HCT116 (cell line): ENCODE measurements around the gene GREB1L. TPM values are rescaled to one million over a fixed set of nuclear protein-coding genes. Genes with fewer than 3 reads are reported as not detected.

Source experiments
- ATAC-seq: fragments of 200-7000 bp; cut with Tn5 transposase; 2 replicates; pipeline ENCODE4 v1.9.1; 2020; ENCODE audit warnings: mild to moderate bottlenecking, moderate library complexity
- BruUV-seq: library from RNA; stranded (reverse); fragments of 400-500 nt; replicated peaks from 2 replicates; lab custom pipeline; 2021; lab: Mats Ljungman, UMichigan
- CTCF ChIA-PET: fragments of 300-600 bp; sonication (Branson Sonifier 250); formaldehyde crosslinking; loops from one replicate; lab custom pipeline; 2021; ENCODE audit warnings: antibody characterized with exemption; lab: Charles Lee
- POLR2A ChIA-PET: fragments of 300-600, 350-600 bp; sonication (Branson Sonifier 250); formaldehyde crosslinking; loops from one replicate; lab custom pipeline; 2021; ENCODE audit warnings: antibody characterized with exemption; lab: Charles Lee
- RAD21 ChIA-PET, 2 experiments: fragments of 300-600 bp; sonication (Branson Sonifier 250); formaldehyde crosslinking; loops; one replicate each; lab custom pipeline; 2023; ENCODE audit warnings: low total read pairs in 2 of 2; ENCODE audit not compliant: uncharacterized antibody in 2 of 2, unreplicated experiment in 2 of 2, low non-redundant PET in 1 of 2; lab: Charles Lee
- DNase-seq: peaks from one replicate; pipeline ENCODE4 v3.0.0-alpha.2; 2010; ENCODE audit warnings: low read depth, low spot score
- H2AFZ ChIP-seq: fragments of 200-600 bp; shearing (Covaris generic), sonication (generic); 2 replicates; pipeline ENCODE4 v1.6.1; 2017; ENCODE audit warnings: low read depth, mixed run types, mixed read lengths, antibody characterized with exemption, low read length; ENCODE audit not compliant: poor library complexity, severe bottlenecking
- H3K27ac ChIP-seq: 2 replicates; pipeline ENCODE4 v1.5.1; 2012; ENCODE audit warnings: low read depth, low read length
- H3K27me3 ChIP-seq: fragments of 200-600 bp; sonication (generic); 2 replicates; pipeline ENCODE4 v1.6.1; 2016; ENCODE audit warnings: mixed run types, low read length, mixed read lengths; ENCODE audit not compliant: insufficient read depth
- H3K36me3 ChIP-seq, 2 experiments: fragments of 200-500 bp in 1 of 2; fragments of 200-600 bp in 1 of 2; sonication (Bioruptor generic) in 1 of 2; sonication (generic) in 1 of 2; 2 replicates each; pipeline versions ENCODE4 v1.5.1 to v1.6.1; 2014 to 2016; ENCODE audit warnings: low read length in 2 of 2, inconsistent platforms in 1 of 2, mixed read lengths in 1 of 2, mixed run types in 1 of 2; ENCODE audit not compliant: insufficient read depth in 2 of 2, control insufficient read depth in 1 of 2
- H3K4me1 ChIP-seq, 2 experiments: fragments of 200-600 bp in 1 of 2; sonication (generic) in 1 of 2; 2 replicates each; pipeline versions ENCODE4 v1.5.1 to v1.6.1; 2012 to 2017; ENCODE audit warnings: low read length in 2 of 2, inconsistent platforms in 1 of 2, mild to moderate bottlenecking in 1 of 2, mixed read lengths in 1 of 2, mixed run types in 1 of 2, moderate library complexity in 1 of 2; ENCODE audit not compliant: insufficient read depth in 2 of 2, control insufficient read depth in 1 of 2
- H3K4me2 ChIP-seq: fragments of 200-600 bp; sonication (generic); 2 replicates; pipeline ENCODE4 v1.6.1; 2017; ENCODE audit warnings: mixed run types, low read length, mixed read lengths
- H3K4me3 ChIP-seq, 2 experiments: fragments of 200-600 bp in 1 of 2; sonication (generic) in 1 of 2; replicated peaks in 1 of 2; 2 replicates each; pipeline ENCODE4 v1.5.1; 2011 to 2016; ENCODE audit warnings: low read length in 2 of 2, control low read depth in 1 of 2, low read depth in 1 of 2, mild to moderate bottlenecking in 1 of 2, mixed read lengths in 1 of 2, mixed run types in 1 of 2
- H3K79me2 ChIP-seq: fragments of 200-600 bp; sonication (generic); 2 replicates; pipeline ENCODE4 v1.6.1; 2017; ENCODE audit warnings: mild to moderate bottlenecking, mixed run types, low read length, moderate library complexity, mixed read lengths; ENCODE audit not compliant: insufficient read depth
- H3K9ac ChIP-seq: fragments of 200-600 bp; sonication (generic); 2 replicates; pipeline ENCODE4 v1.6.1; 2016; ENCODE audit warnings: low read length, mixed read lengths
- H3K9me2 ChIP-seq: fragments of 200-600 bp; sonication (generic), shearing (Covaris generic); 2 replicates; pipeline ENCODE4 v1.6.1; 2017; ENCODE audit warnings: mixed run types, mild to moderate bottlenecking, moderate library complexity; ENCODE audit not compliant: insufficient read depth
- H3K9me3 ChIP-seq, 2 experiments: fragments of 200-500 bp in 1 of 2; fragments of 200-600 bp in 1 of 2; sonication (Bioruptor generic) in 1 of 2; sonication (generic) in 1 of 2; 2 replicates each; pipeline ENCODE4 v1.6.1; 2014 to 2017; ENCODE audit warnings: low read length in 2 of 2, mixed read lengths in 2 of 2, inconsistent platforms in 1 of 2, low read depth in 1 of 2, mild to moderate bottlenecking in 1 of 2, mixed run types in 1 of 2, moderate library complexity in 1 of 2; ENCODE audit not compliant: control insufficient read depth in 1 of 2, insufficient read depth in 1 of 2
- H4K20me1 ChIP-seq: fragments of 200-600 bp; sonication (generic), shearing (Covaris generic); 2 replicates; pipeline ENCODE4 v1.6.1; 2017; ENCODE audit warnings: mixed run types, mild to moderate bottlenecking, moderate library complexity; ENCODE audit not compliant: insufficient read depth
- CBX3 ChIP-seq: IDR thresholded peaks from 2 replicates; pipeline ENCODE4 v1.6.1; 2012; ENCODE audit warnings: low read depth
- CEBPB ChIP-seq: IDR thresholded peaks from 2 replicates; pipeline ENCODE4 v1.6.1; 2012; ENCODE audit warnings: low read depth
- CTCF ChIP-seq, 3 experiments: fragments of 200-600 bp in 1 of 3; sonication (generic) in 1 of 3; IDR thresholded peaks in 2 of 3; conservative IDR thresholded peaks in 1 of 3; 2 replicates each; pipeline ENCODE4 v1.5.1; 2012 to 2017; ENCODE audit warnings: low read depth in 2 of 3, low read length in 2 of 3, antibody characterized with exemption in 1 of 3, borderline replicate concordance in 1 of 3, control low read depth in 1 of 3, mild to moderate bottlenecking in 1 of 3, mixed read lengths in 1 of 3, mixed run types in 1 of 3, moderate library complexity in 1 of 3; ENCODE audit not compliant: insufficient read depth in 1 of 3
- EGR1 ChIP-seq: IDR thresholded peaks from 2 replicates; pipeline ENCODE4 v1.6.1; 2012; ENCODE audit warnings: low read depth
- FOSL1 ChIP-seq: IDR thresholded peaks from 2 replicates; pipeline ENCODE4 v1.6.1; 2012; ENCODE audit warnings: low read depth
- JUND ChIP-seq: IDR thresholded peaks from 2 replicates; pipeline ENCODE4 v1.6.1; 2012
- POLR2A ChIP-seq: IDR thresholded peaks from 2 replicates; pipeline ENCODE4 v1.7.0; 2011; ENCODE audit warnings: borderline replicate concordance; ENCODE audit not compliant: insufficient read depth, insufficient read length; ENCODE audit errors: extremely low read depth
- TCF7L2 ChIP-seq: IDR thresholded peaks from 2 replicates; pipeline ENCODE4 v1.7.0; 2011; ENCODE audit warnings: borderline replicate concordance, inconsistent platforms; ENCODE audit not compliant: insufficient read depth, insufficient read length; ENCODE audit errors: extremely low read depth
- intact Hi-C: fragments of 100-400 bp; cut with micrococcal nuclease; formaldehyde crosslinking; loops from 2 replicates; pipeline ENCODE4 v1.10.0; 2022
- total RNA-seq: library from RNA; stranded (reverse); gene quantifications from one replicate; pipeline ENCODE4 v1.2.1, GENCODE V29; 2021; ENCODE audit not compliant: unreplicated experiment
- TF ChIP-seq, protein P1 (sequence below): IDR thresholded peaks from 2 replicates; pipeline ENCODE4 v1.6.1; 2012
- TF ChIP-seq, protein P2 (sequence below): IDR thresholded peaks from 2 replicates; pipeline ENCODE4 v1.6.1; 2012; ENCODE audit warnings: low read depth

The GREB1L gene
- total RNA-seq, 1 experiment from 2014 or later, result 12.2 TPM

DNA sequence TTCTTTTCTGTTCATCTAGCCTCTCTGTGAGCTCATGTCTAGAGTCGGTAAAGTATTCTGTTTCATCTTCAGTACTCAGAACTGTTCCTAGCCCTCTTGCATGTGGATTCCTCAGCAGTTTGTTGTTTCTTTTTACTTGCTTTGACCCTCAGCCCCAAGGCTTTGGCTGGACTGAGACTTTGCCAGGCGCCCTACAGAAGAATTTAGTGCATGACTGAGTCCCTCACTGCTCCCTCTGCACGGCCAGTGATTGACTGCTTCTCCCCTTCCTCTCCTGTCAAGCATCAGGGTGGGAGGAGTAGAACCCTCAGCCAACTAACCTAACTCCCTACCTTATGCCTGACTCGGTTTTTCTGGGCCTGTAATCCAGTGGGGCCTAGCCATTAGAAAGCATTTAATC, 248.7 kb downstream of the GREB1L start:
- Histone ChIP-seq H2AFZ (no peak overlapping the region), H3K27ac (no peak overlapping the region), H3K4me3 (no peak overlapping the region), H4K20me1 (no peaks in the 10 kb centered on the region), H3K9me3 (no peaks in the 10 kb centered on the region), H3K36me3 (no peaks in the 10 kb centered on the region), H3K4me1 (no peaks in the 10 kb centered on the region), H3K79me2 (no peaks in the 10 kb centered on the region), H3K9me2 (no peaks in the 10 kb centered on the region), H3K27me3 (no peaks in the 10 kb centered on the region), H3K4me2 (no peak overlapping the region), H3K9ac (no peak overlapping the region)
- RAD21 ChIA-PET, result no interaction called here
- ATAC-seq (no peak), DNase-seq (no peak)
- intact Hi-C loops, result no loop called here
- POLR2A ChIA-PET, result no interaction called here
- CTCF ChIA-PET, result interaction anchor here (0.9 to 1.9 kb wide), 3 partner anchors 16 to 110 kb away, joined by 3 to 6 read pairs (median 4); partner anchors contain the start of gene ESCO1
- BruUV-seq, result no TSS peak
- TF ChIP-seq POLR2A, result no peak
- TF ChIP-seq, protein P1, sequence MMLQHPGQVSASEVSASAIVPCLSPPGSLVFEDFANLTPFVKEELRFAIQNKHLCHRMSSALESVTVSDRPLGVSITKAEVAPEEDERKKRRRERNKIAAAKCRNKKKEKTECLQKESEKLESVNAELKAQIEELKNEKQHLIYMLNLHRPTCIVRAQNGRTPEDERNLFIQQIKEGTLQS, result no peak
- TF ChIP-seq FOSL1, result no peak
- TF ChIP-seq, protein P2, sequence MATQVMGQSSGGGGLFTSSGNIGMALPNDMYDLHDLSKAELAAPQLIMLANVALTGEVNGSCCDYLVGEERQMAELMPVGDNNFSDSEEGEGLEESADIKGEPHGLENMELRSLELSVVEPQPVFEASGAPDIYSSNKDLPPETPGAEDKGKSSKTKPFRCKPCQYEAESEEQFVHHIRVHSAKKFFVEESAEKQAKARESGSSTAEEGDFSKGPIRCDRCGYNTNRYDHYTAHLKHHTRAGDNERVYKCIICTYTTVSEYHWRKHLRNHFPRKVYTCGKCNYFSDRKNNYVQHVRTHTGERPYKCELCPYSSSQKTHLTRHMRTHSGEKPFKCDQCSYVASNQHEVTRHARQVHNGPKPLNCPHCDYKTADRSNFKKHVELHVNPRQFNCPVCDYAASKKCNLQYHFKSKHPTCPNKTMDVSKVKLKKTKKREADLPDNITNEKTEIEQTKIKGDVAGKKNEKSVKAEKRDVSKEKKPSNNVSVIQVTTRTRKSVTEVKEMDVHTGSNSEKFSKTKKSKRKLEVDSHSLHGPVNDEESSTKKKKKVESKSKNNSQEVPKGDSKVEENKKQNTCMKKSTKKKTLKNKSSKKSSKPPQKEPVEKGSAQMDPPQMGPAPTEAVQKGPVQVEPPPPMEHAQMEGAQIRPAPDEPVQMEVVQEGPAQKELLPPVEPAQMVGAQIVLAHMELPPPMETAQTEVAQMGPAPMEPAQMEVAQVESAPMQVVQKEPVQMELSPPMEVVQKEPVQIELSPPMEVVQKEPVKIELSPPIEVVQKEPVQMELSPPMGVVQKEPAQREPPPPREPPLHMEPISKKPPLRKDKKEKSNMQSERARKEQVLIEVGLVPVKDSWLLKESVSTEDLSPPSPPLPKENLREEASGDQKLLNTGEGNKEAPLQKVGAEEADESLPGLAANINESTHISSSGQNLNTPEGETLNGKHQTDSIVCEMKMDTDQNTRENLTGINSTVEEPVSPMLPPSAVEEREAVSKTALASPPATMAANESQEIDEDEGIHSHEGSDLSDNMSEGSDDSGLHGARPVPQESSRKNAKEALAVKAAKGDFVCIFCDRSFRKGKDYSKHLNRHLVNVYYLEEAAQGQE, result no peak
- no peak for TF ChIP-seq CEBPB
- no peak for TF ChIP-seq TCF7L2
- TF ChIP-seq CBX3, result no peak
- TF ChIP-seq CTCF (IDR thresholded peaks at IDR 0.05 in 2 of 3, conservative IDR thresholded peaks at IDR 0.05 in 1 of 3; ENCODE audit: borderline replicate concordance in 1 of 3, insufficient read depth in 1 of 3, low read depth in 2 of 3, low read length in 2 of 3), result no peak
- no peak for TF ChIP-seq JUND
- TF ChIP-seq EGR1, result no peak
